H1 (cell line): Measurements from ENCODE around the gene MAN2A1. TPM values are rescaled to one million over a fixed set of nuclear protein-coding genes. Genes with fewer than 3 reads are reported as not detected.
A peak's percentile ranks its signal among the peaks of the same experiment; 100 is the strongest.

ENCODE experiments used
- CTCF ChIA-PET: fragments of 300-600 bp; sonication (Branson Sonifier 250); formaldehyde crosslinking; loops from one replicate; lab custom pipeline; 2021; ENCODE audit not compliant: partially characterized antibody; lab: Charles Lee
- POLR2A ChIA-PET: fragments of 300-600 bp; sonication (Branson Sonifier 250); formaldehyde crosslinking; loops from one replicate; lab custom pipeline; 2021; ENCODE audit warnings: inconsistent platforms; ENCODE audit not compliant: partially characterized antibody; lab: Charles Lee
- DNase-seq, 2 experiments: peaks; one replicate each; pipeline versions ENCODE4 v3.0.0 to v3.0.0-alpha.2; 2010 to 2022; ENCODE audit warnings: low spot score in 2 of 2, low read depth in 1 of 2, mixed read lengths in 1 of 2
- FAIRE-seq: peaks from 2 replicates; lab custom pipeline; 2011; peaks lifted over from hg19 to GRCh38; lab: Jason Lieb, UNC
- H2AFZ ChIP-seq: 2 replicates; pipeline ENCODE4 v1.8.1; 2012; ENCODE audit warnings: low read length, inconsistent platforms
- H2AK5ac ChIP-seq: 2 replicates; pipeline ENCODE4 v1.6.1; 2013; ENCODE audit warnings: low read depth, low read length
- H2BK120ac ChIP-seq: replicated peaks from 2 replicates; pipeline ENCODE3; 2013; ENCODE audit warnings: low read depth, low read length, inconsistent platforms
- H2BK12ac ChIP-seq: 2 replicates; pipeline ENCODE4 v1.6.1; 2013; ENCODE audit warnings: low read depth, low read length
- H2BK15ac ChIP-seq: 2 replicates; pipeline ENCODE4 v1.6.1; 2013; ENCODE audit warnings: low read length
- H2BK20ac ChIP-seq: 2 replicates; pipeline ENCODE4 v1.6.1; 2013; ENCODE audit warnings: low read length
- H2BK5ac ChIP-seq: 2 replicates; pipeline ENCODE4 v1.6.1; 2013; ENCODE audit warnings: low read depth, low read length
- H3K14ac ChIP-seq: 2 replicates; pipeline ENCODE4 v1.6.1; 2013; ENCODE audit warnings: inconsistent platforms; ENCODE audit not compliant: insufficient read length
- H3K18ac ChIP-seq: 2 replicates; pipeline ENCODE4 v1.6.1; 2013; ENCODE audit warnings: low read length; ENCODE audit errors: extremely low read depth
- H3K23ac ChIP-seq: 2 replicates; pipeline ENCODE4 v1.6.1; 2013; ENCODE audit warnings: inconsistent platforms; ENCODE audit not compliant: insufficient read length
- H3K23me2 ChIP-seq: 2 replicates; pipeline ENCODE4 v1.6.1; 2013; ENCODE audit warnings: low read depth, low read length
- H3K27ac ChIP-seq: 2 replicates; pipeline ENCODE4 v1.6.1; 2011; ENCODE audit warnings: low read depth, low read length, inconsistent platforms
- H3K27me3 ChIP-seq, 4 experiments: replicated peaks in 1 of 4; 1 replicate in 1 of 4; 2 replicates in 3 of 4; pipeline versions ENCODE4 v1.6.1 to v1.8.1; 2011 to 2013; ENCODE audit warnings: low read length in 3 of 4, mild to moderate bottlenecking in 3 of 4, inconsistent platforms in 2 of 4, mixed read lengths in 2 of 4, moderate library complexity in 1 of 4; ENCODE audit not compliant: control insufficient read depth in 3 of 4, insufficient read depth in 3 of 4; ENCODE audit errors: extremely low read depth in 1 of 4
- H3K36me3 ChIP-seq, 4 experiments: 2 replicates each; pipeline versions ENCODE4 v1.6.1 to v1.8.1; 2011 to 2013; ENCODE audit warnings: mild to moderate bottlenecking in 4 of 4, low read length in 3 of 4, moderate library complexity in 2 of 4, control low read depth in 1 of 4, inconsistent platforms in 1 of 4; ENCODE audit not compliant: insufficient read depth in 4 of 4, control insufficient read depth in 2 of 4
- H3K4ac ChIP-seq: replicated peaks from 2 replicates; pipeline ENCODE3; 2013; ENCODE audit warnings: low read length, low read depth, mixed read lengths, inconsistent platforms; ENCODE audit not compliant: insufficient read length
- H3K4me1 ChIP-seq, 4 experiments: replicated peaks in 1 of 4; 1 replicate in 1 of 4; 2 replicates in 3 of 4; pipeline versions ENCODE4 v1.6.1 to v1.8.1; 2011 to 2013; ENCODE audit warnings: low read length in 3 of 4, inconsistent platforms in 2 of 4, mixed read lengths in 1 of 4; ENCODE audit not compliant: insufficient read depth in 4 of 4, control insufficient read depth in 3 of 4
- H3K4me2 ChIP-seq, 2 experiments: 2 replicates each; pipeline versions ENCODE4 v1.6.1 to v1.8.1; 2011 to 2013; ENCODE audit warnings: low read depth in 2 of 2, low read length in 2 of 2, control low read depth in 1 of 2, inconsistent platforms in 1 of 2, mild to moderate bottlenecking in 1 of 2; ENCODE audit not compliant: insufficient read depth in 1 of 2
- H3K4me3 ChIP-seq, 4 experiments: fragments of 200-600, 300-600 bp in 1 of 4; sonication (generic), shearing (Covaris generic), sonication (Bioruptor Twin) in 1 of 4; 2 replicates each; pipeline versions ENCODE4 v1.5.1 to v1.8.1; 2011 to 2016; ENCODE audit warnings: low read length in 4 of 4, low read depth in 3 of 4, control low read depth in 2 of 4, inconsistent platforms in 2 of 4, mild to moderate bottlenecking in 2 of 4, mixed read lengths in 1 of 4, moderate library complexity in 1 of 4; ENCODE audit not compliant: insufficient read depth in 2 of 4; ENCODE audit errors: extremely low read depth in 1 of 4
- H3K56ac ChIP-seq: replicated peaks from 2 replicates; pipeline ENCODE3; 2013; ENCODE audit warnings: low read depth, mild to moderate bottlenecking, mixed read lengths, low read length, inconsistent platforms; ENCODE audit not compliant: insufficient read length
- H3K79me1 ChIP-seq: 2 replicates; pipeline ENCODE4 v1.6.1; 2013; ENCODE audit warnings: low read depth, low read length, control low read depth
- H3K79me2 ChIP-seq, 2 experiments: 2 replicates each; pipeline versions ENCODE4 v1.6.1 to v1.8.1; 2012 to 2013; ENCODE audit warnings: low read length in 2 of 2, mild to moderate bottlenecking in 2 of 2, inconsistent platforms in 1 of 2; ENCODE audit not compliant: insufficient read depth in 2 of 2, control insufficient read depth in 1 of 2
- H3K9ac ChIP-seq, 4 experiments: replicated peaks in 1 of 4; 1 replicate in 1 of 4; 2 replicates in 3 of 4; pipeline versions ENCODE4 v1.6.1 to v1.8.1; 2011 to 2013; ENCODE audit warnings: low read depth in 3 of 4, low read length in 3 of 4, control low read depth in 2 of 4, mild to moderate bottlenecking in 2 of 4, moderate library complexity in 2 of 4, inconsistent platforms in 1 of 4; ENCODE audit errors: extremely low read depth in 1 of 4
- H3K9me3 ChIP-seq, 2 experiments: 2 replicates each; pipeline versions ENCODE4 v1.6.1 to v1.8.1; 2012 to 2013; ENCODE audit warnings: mild to moderate bottlenecking in 2 of 2, moderate library complexity in 2 of 2, control low read depth in 1 of 2, inconsistent platforms in 1 of 2, low read depth in 1 of 2, low read length in 1 of 2, mixed read lengths in 1 of 2; ENCODE audit not compliant: insufficient read depth in 2 of 2
- H4K20me1 ChIP-seq, 2 experiments: replicated peaks in 1 of 2; 2 replicates each; pipeline versions ENCODE3 to v1.8.1; 2011 to 2013; ENCODE audit warnings: inconsistent platforms in 2 of 2, low read length in 2 of 2, mild to moderate bottlenecking in 1 of 2; ENCODE audit not compliant: insufficient read depth in 2 of 2, control insufficient read depth in 1 of 2
- H4K5ac ChIP-seq: 2 replicates; pipeline ENCODE4 v1.6.1; 2013; ENCODE audit warnings: low read length, low read depth, mixed read lengths, inconsistent platforms; ENCODE audit not compliant: insufficient read length
- H4K8ac ChIP-seq: 2 replicates; pipeline ENCODE4 v1.8.0; 2013; ENCODE audit warnings: mild to moderate bottlenecking, moderate library complexity, low read length, inconsistent platforms; ENCODE audit not compliant: insufficient read depth; ENCODE audit errors: extremely low read depth
- H4K91ac ChIP-seq: replicated peaks from 2 replicates; pipeline ENCODE3; 2013; ENCODE audit warnings: low read length, mixed read lengths, inconsistent platforms; ENCODE audit not compliant: insufficient read length
- BRCA1 ChIP-seq: IDR thresholded peaks from 2 replicates; pipeline ENCODE4 v1.6.1; 2012; ENCODE audit warnings: low read depth, low read length, improper control_type of control experiment
- EP300 ChIP-seq, 2 experiments: IDR thresholded peaks; 1 replicate in 1 of 2; 2 replicates in 1 of 2; pipeline ENCODE4 v1.6.1; 2011 to 2012; ENCODE audit warnings: low read depth in 2 of 2, low read length in 2 of 2, mild to moderate bottlenecking in 2 of 2, borderline replicate concordance in 1 of 2, inconsistent platforms in 1 of 2, moderate library complexity in 1 of 2
- HDAC2 ChIP-seq, 2 experiments: fragments of 300-600 bp in 1 of 2; sonication (generic) in 1 of 2; IDR thresholded peaks; 2 replicates each; pipeline ENCODE4 v1.6.1; 2011 to 2012; ENCODE audit warnings: low read depth in 2 of 2, low read length in 2 of 2, mild to moderate bottlenecking in 2 of 2, moderate library complexity in 2 of 2, borderline replicate concordance in 1 of 2, inconsistent platforms in 1 of 2
- MAFK ChIP-seq: IDR thresholded peaks from 2 replicates; pipeline ENCODE4 v1.6.1; 2012; ENCODE audit warnings: low read depth, mild to moderate bottlenecking, improper control_type of control experiment, low read length
- TBP ChIP-seq: IDR thresholded peaks from 2 replicates; pipeline ENCODE4 v1.6.1; 2011; ENCODE audit warnings: low read depth, low read length, improper control_type of control experiment
- TEAD4 ChIP-seq: IDR thresholded peaks from 2 replicates; pipeline ENCODE4 v1.6.1; 2012; ENCODE audit warnings: low read depth, low read length, inconsistent platforms, mixed read lengths
- WGBS, 2 experiments: shearing (Covaris generic) in 1 of 2; methylation state at CpG; one replicate each; pipeline versions ENCODE4 v1.1.6 to v1.1.7; 2013 to 2015; ENCODE audit warnings: low lambda C conversion rate in 2 of 2, mixed read lengths in 2 of 2, inconsistent platforms in 1 of 2, low coverage in 1 of 2, missing lambda C conversion rate in 1 of 2; ENCODE audit not compliant: insufficient replicate concordance in 2 of 2, insufficient coverage in 1 of 2, insufficient read length in 1 of 2; ENCODE audit errors: extremely low coverage in 1 of 2, missing lambda C conversion rate in 1 of 2; 5-methylcytosine and 5-hydroxymethylcytosine counted together
- polyA plus RNA-seq, 7 experiments: library from polyadenylated mRNA; depleted of rRNA in 3 of 7; stranded (reverse) in 5 of 7; unstranded in 2 of 7; fragments of >200 nt in 5 of 7; fragments of 200-250 nt in 2 of 7; gene quantifications; 1 replicate in 5 of 7; 2 replicates in 1 of 7; 4 replicates in 1 of 7; pipeline versions ENCODE4 v1.2.1 to v1.2.3, GENCODE V29; 2011 to 2013; ENCODE audit warnings: missing spikeins in 2 of 7, mixed read lengths in 2 of 7
- total RNA-seq: library from RNA; stranded (reverse); fragmentation: NEBNext Ultra II Directional; extraction: Animal tissue kit (Norgen Biotek cat#: 25700); gene quantifications from 2 replicates; pipeline ENCODE4 v1.2.1, GENCODE V29; 2021

MAN2A1 gene
- total and polyA plus RNA-seq, 2 of the 8 experiments (the other 6 are each of a cell fraction or from before 2014, with no cell fraction given) = 29.1 to 102 TPM

DNA sequence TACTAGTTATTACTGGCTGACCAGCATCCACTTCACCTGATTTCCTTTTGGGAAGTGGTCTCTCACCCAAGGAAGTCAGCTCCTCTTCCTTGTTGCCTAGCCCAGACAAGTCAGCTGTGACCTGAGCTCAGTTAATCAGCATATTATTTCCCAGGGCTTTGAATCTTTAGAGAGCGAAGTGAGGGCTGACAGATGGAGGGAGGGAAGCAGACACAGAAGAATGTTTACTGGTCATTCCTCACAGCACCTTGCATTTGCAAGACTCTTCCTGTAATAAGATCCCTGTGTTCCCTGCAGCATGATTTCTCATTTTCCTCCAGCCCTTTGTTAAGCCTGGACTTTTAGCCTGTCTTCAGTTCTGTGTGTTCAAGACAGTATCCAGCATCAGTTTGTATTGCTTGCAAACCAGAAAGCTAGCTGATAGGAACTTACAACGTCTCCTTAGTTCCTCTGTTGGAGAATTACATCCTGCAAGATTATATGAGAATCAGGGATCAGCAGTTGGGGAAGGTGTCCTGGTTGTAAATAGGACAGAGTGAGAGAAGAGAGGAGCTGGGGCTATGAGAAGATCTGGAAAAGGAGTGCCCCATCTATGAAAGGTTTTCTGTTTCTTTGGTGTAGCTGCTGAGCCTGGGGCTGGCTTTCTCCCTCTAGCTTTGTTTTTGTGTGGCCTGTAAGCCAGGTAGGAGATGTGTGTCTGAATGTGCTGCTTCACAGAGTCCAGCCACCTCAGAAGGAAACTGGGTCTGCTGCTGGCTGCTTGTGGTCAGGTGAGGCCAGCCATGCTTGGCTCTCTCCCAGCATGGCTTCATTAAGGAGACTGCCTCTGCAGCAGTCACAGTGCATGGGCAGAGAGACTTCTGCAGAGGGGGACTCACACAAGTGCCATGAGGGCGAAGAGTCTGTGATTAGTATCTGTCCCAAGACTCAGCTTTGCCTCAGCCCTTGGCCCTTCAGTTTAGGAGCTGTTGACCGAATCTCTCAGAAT is 50.3 kb downstream of the MAN2A1 start:
- Histone ChIP-seq H3K79me2 (peaks cover 0 to 74% of the 10 kb centered on the region in 2 experiments; a peak in 3 of 4 replicates), H2AFZ (no peak overlapping the region), H3K18ac (peak overlapping the region; percentile 92), H3K27ac (peak overlapping the region; percentile 73; the same call in 1 of the 2 replicates), H4K8ac (no peak overlapping the region), H4K20me1 (no peaks in the 10 kb centered on the region), H3K36me3 (no peaks in the 10 kb centered on the region), H2BK20ac (no peak overlapping the region), H3K56ac (peak overlapping the region; percentile 5), H2BK12ac (peak overlapping the region; percentile 85), H3K14ac (no peak overlapping the region), H3K9ac (peak overlapping the region in 1 of 4 experiments; percentile 7; a peak in 4 of 7 replicates), H2BK5ac (peak overlapping the region; percentile 92), H3K23me2 (no peaks in the 10 kb centered on the region; the same call in 1 of the 2 replicates), H4K5ac (peak overlapping the region; percentile 16), H4K91ac (peak overlapping the region; percentile 77), H2BK15ac (peak overlapping the region; percentile 5; the same call in 1 of the 2 replicates), H3K9me3 (no peaks in the 10 kb centered on the region), H3K79me1 (no peaks in the 10 kb centered on the region; the same call in 1 of the 2 replicates), H3K27me3 (no peaks in the 10 kb centered on the region), H2BK120ac (peak overlapping the region; percentile 45), H2AK5ac (peak overlapping the region; percentile 70; the same call in 1 of the 2 replicates), H3K4ac (peak overlapping the region; percentile 0), H3K23ac (no peak overlapping the region), H3K4me3 (peak overlapping the region in 2 of 4 experiments; percentile 16 to 39; a peak in 4 of 8 replicates), H3K4me2 (peak overlapping the region; percentile 65 to 89), H3K4me1 (peaks cover 20 to 38% (median 29%) of the 10 kb centered on the region in 4 experiments)
- ChIA-PET CTCF (no interaction called here), POLR2A (interaction anchor here (0.5 to 1.8 kb wide), 5 partner anchors 12 to 1772 kb away, joined by 3 to 7 read pairs (median 3); partner anchors contain the start of gene MAN2A1)
- FAIRE-seq = peak; percentile 92
- no peak for DNase-seq
- WGBS, 2 experiments = 28% methylated on average over 4 of the region's 4 CpGs; no CpG with 5 or more reads in 1 of the 2 experiments
- TF ChIP-seq TBP = no peak
- TF ChIP-seq HDAC2 (IDR thresholded peaks at IDR 0.05; ENCODE audit: borderline replicate concordance in 1 of 2, low read depth in 2 of 2, low read length in 2 of 2) = 0 out of 4 replicates have a peak, but pooled peaks of 1 of the 2 experiments have one; percentile 31
- TF ChIP-seq MAFK = peak; percentile 20; the same call in 1 of the 2 replicates
- TF ChIP-seq TEAD4 = peak; percentile 82
- peak in 1 of 2 experiments; percentile 8; a peak in 1 of 3 replicates for TF ChIP-seq EP300 (IDR thresholded peaks at IDR 0.05; ENCODE audit: borderline replicate concordance in 1 of 2, low read depth in 2 of 2, low read length in 2 of 2)
- TF ChIP-seq BRCA1 = no peak
